Measurements from ENCODE around the gene BBS1. TPM values are rescaled to one million over a fixed set of nuclear protein-coding genes. Genes with fewer than 3 reads are reported as not detected.

Gene BBS1
- total RNA-seq, 1 experiment from 2014 or later, result 28.4 TPM

DNA sequence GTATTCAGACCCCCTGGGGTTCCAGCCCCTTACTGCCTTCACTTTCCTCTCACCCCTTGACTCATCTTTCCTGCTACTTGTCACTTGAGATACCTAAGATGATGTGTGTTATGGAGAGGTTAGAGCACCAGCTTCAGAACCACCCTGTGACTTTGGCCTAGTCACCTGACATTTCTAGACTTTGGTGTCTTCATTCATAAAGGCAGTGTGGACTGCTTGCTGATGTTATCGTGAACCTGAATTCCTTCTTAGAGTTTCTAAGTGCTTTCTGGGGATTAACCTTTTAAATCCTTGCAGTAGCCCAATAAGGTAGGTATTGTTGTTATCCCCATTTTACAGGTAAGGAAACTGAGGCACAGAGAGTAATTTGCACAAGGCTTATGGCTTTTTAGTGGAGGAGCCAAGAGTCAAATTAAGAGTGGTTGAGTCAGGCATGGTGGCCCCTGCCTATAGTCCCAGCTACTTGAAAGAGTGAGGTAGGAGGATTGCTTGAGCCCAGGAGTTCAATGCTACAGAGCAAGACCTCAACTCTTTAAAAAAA lies 5.1 kb upstream of the BBS1 start:
- Histone ChIP-seq H3K4me1 (ENCODE audit: insufficient read depth, low read length) (0 out of 2 replicates have a peak, but pooled peaks cover 3% of the 10 kb centered on the region), H3K36me3 (ENCODE audit: low read depth, low read length) (peaks cover 16% of the 10 kb centered on the region), H3K4me3 (ENCODE audit: low read length) (no peak overlapping the region), H3F3A (ENCODE audit: low read length, unreplicated experiment) (no peaks in the 10 kb centered on the region), H2AFZ (ENCODE audit: low read length) (no peak overlapping the region), H3K4me2 (ENCODE audit: low read length) (no peak overlapping the region), H3K27ac (ENCODE audit: low read length) (no peak overlapping the region), H4K20me1 (ENCODE audit: low read length) (no peaks in the 10 kb centered on the region), H3K79me2 (ENCODE audit: low read length) (no peaks in the 10 kb centered on the region), H3K9ac (ENCODE audit: low read length) (no peak overlapping the region), H3K27me3 (ENCODE audit: low read length) (no peaks in the 10 kb centered on the region), H3K9me3 (ENCODE audit: low read length) (no peaks in the 10 kb centered on the region), H3K9me2 (replicated peaks; ENCODE audit: low read length) (no peaks in the 10 kb centered on the region)
- intact Hi-C loops (cut with micrococcal nuclease), result no loop called here
- POLR2A ChIA-PET (ENCODE audit: unreplicated experiment), result no interaction called here
- no TSS peak for BruUV-seq (replicated peaks)
- CTCF ChIA-PET, result no interaction called here
- no peak for DNase-seq
- TF ChIP-seq, protein P1, sequence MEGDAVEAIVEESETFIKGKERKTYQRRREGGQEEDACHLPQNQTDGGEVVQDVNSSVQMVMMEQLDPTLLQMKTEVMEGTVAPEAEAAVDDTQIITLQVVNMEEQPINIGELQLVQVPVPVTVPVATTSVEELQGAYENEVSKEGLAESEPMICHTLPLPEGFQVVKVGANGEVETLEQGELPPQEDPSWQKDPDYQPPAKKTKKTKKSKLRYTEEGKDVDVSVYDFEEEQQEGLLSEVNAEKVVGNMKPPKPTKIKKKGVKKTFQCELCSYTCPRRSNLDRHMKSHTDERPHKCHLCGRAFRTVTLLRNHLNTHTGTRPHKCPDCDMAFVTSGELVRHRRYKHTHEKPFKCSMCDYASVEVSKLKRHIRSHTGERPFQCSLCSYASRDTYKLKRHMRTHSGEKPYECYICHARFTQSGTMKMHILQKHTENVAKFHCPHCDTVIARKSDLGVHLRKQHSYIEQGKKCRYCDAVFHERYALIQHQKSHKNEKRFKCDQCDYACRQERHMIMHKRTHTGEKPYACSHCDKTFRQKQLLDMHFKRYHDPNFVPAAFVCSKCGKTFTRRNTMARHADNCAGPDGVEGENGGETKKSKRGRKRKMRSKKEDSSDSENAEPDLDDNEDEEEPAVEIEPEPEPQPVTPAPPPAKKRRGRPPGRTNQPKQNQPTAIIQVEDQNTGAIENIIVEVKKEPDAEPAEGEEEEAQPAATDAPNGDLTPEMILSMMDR (conservative IDR thresholded peaks at IDR 0.05; ENCODE audit: low read depth, low read length), result no peak
- TF ChIP-seq EZH2 (IDR thresholded peaks at IDR 0.05; ENCODE audit: low read length, unreplicated experiment) (no peak), EZH2phosphoT487 (IDR thresholded peaks at IDR 0.05; ENCODE audit: borderline replicate concordance, low read length) (no peak)
- no peak for ATAC-seq

DNA sequence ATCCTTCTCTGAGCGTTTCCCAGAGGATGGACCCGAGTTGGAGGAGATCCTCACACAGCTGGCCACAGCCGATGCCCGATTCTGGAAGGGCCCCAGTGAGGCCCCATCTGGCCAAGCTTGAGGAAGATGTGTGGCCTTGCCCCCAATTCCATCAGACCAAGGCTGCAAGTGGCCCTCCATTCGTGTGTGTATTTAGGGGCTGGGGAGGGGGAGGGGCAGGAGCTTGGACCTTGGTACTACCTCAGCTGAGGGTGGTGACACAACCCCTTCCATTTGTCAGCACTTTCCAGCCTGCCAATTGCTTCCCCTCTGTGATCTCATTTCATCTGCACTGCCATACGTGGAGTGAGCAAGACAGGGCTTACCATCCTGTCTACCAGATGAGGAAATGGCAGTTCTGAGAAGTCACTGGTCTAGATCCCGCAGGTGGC lies 1.3 kb upstream of the BBS1 start:
- H4K20me1 ChIP-seq (ENCODE audit: low read length), result no peaks in the 10 kb centered on the region
- no peak for TF ChIP-seq EZH2phosphoT487 (IDR thresholded peaks at IDR 0.05; ENCODE audit: borderline replicate concordance, low read length)
- no peak for TF ChIP-seq EZH2 (IDR thresholded peaks at IDR 0.05; ENCODE audit: low read length, unreplicated experiment)
- TF ChIP-seq, protein P1 (conservative IDR thresholded peaks at IDR 0.05; ENCODE audit: low read depth, low read length), result no peak
- no peaks in the 10 kb centered on the region for H3F3A ChIP-seq (ENCODE audit: low read length, unreplicated experiment)
- DNase-seq, result no peak
- peaks cover 14% of the 10 kb centered on the region for H3K36me3 ChIP-seq (ENCODE audit: low read depth, low read length)
- no peak overlapping the region for H3K4me3 ChIP-seq (ENCODE audit: low read length)
- no peaks in the 10 kb centered on the region for H3K27me3 ChIP-seq (ENCODE audit: low read length)
- H3K27ac ChIP-seq (ENCODE audit: low read length), result no peak overlapping the region
- POLR2A ChIA-PET (ENCODE audit: unreplicated experiment), result no interaction called here
- no peak for ATAC-seq
- CTCF ChIA-PET, result no interaction called here
- intact Hi-C loops (cut with micrococcal nuclease), result no loop called here
- no peak overlapping the region for H3K4me2 ChIP-seq (ENCODE audit: low read length)
- no peaks in the 10 kb centered on the region for H3K9me2 ChIP-seq (replicated peaks; ENCODE audit: low read length)
- no peak overlapping the region for H3K9ac ChIP-seq (ENCODE audit: low read length)
- no TSS peak for BruUV-seq (replicated peaks)
- peaks cover 10% of the 10 kb centered on the region for H3K4me1 ChIP-seq (ENCODE audit: insufficient read depth, low read length)
- no peaks in the 10 kb centered on the region for H3K9me3 ChIP-seq (ENCODE audit: low read length)
- H3K79me2 ChIP-seq (ENCODE audit: low read length), result peaks cover 12% of the 10 kb centered on the region
- H2AFZ ChIP-seq (ENCODE audit: low read length), result no peak overlapping the region

DNA sequence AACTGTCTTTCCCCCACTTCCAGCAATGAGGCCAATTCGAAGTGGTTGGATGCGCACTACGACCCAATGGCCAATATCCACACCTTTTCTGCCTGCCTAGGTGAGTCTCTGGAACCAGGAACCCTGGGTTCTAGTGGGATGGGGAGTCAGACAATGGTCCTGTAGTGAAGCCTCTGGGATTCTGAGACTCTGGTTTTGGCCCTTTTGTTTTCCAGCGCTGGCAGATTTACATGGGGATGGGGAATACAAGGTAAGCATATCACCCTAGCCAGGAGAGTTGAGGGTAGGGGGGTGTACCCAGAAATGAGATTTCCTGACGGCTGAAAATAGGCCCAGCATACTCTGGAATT lies 530 bp downstream of the BBS1 start:
- CTCF ChIA-PET, result interaction anchor here (1.0 kb wide), 1 partner anchor 31 kb away, joined by 3 read pairs; the partner anchor contains the start of gene DPP3
- intact Hi-C loops (cut with micrococcal nuclease), result no loop called here
- ATAC-seq, result peak; percentile 33

More for the DNA sequence above, 530 bp downstream of the BBS1 start:
- H3K36me3 ChIP-seq (ENCODE audit: low read depth, low read length), result no peaks in the 10 kb centered on the region; the same call in 1 of the 2 replicates
- no peak for DNase-seq
- H3K27ac ChIP-seq (ENCODE audit: low read length), result no peak overlapping the region
- H3K79me2 ChIP-seq (ENCODE audit: low read length), result peaks cover 12% of the 10 kb centered on the region
- H4K20me1 ChIP-seq (ENCODE audit: low read length), result no peaks in the 10 kb centered on the region
- H3K9me2 ChIP-seq (replicated peaks; ENCODE audit: low read length), result no peaks in the 10 kb centered on the region
- H3K9me3 ChIP-seq (ENCODE audit: low read length), result no peaks in the 10 kb centered on the region
- peak overlapping the region; percentile 88 for H3K4me3 ChIP-seq (ENCODE audit: low read length)
- POLR2A ChIA-PET (ENCODE audit: unreplicated experiment), result no interaction called here
- H3K9ac ChIP-seq (ENCODE audit: low read length), result peak overlapping the region; percentile 75
- H3K4me1 ChIP-seq (ENCODE audit: insufficient read depth, low read length), result peaks cover 10% of the 10 kb centered on the region
- peak overlapping the region; percentile 85 for H3K4me2 ChIP-seq (ENCODE audit: low read length)
- no peaks in the 10 kb centered on the region for H3F3A ChIP-seq (ENCODE audit: low read length, unreplicated experiment)
- peak overlapping the region; percentile 86 for H2AFZ ChIP-seq (ENCODE audit: low read length)
- no peak for TF ChIP-seq EZH2 (IDR thresholded peaks at IDR 0.05; ENCODE audit: low read length, unreplicated experiment)
- no peak for TF ChIP-seq EZH2phosphoT487 (IDR thresholded peaks at IDR 0.05; ENCODE audit: borderline replicate concordance, low read length)
- TF ChIP-seq, protein P1 (conservative IDR thresholded peaks at IDR 0.05; ENCODE audit: low read depth, low read length), result no peak
- no peaks in the 10 kb centered on the region for H3K27me3 ChIP-seq (ENCODE audit: low read length)
- BruUV-seq (replicated peaks), result TSS peak; percentile 85

Measured in PC-3 (cell line).